Cardiac muscle cell (in vitro differentiated cells and primary cell): Measurements from ENCODE around the gene PACSIN2. TPM values are rescaled to one million over a fixed set of nuclear protein-coding genes. Genes with fewer than 3 reads are reported as not detected.
A peak's percentile ranks its signal among the peaks of the same experiment; 100 is the strongest.

ENCODE experiments used
- DNase-seq, 2 donors: peaks; one replicate each; pipeline versions ENCODE4 v3.0.0 to v3.0.0-alpha.2; 2010 to 2017; ENCODE audit warnings: low read depth in 1 of 2, low spot score in 1 of 2
- H3K27ac ChIP-seq: fragments of 200-600 bp; sonication (generic); 2 replicates; pipeline ENCODE4 v1.5.1; 2016
- H3K27me3 ChIP-seq: fragments of 200-600 bp; sonication (generic); 2 replicates; pipeline ENCODE4 v1.6.0; 2016; ENCODE audit warnings: control low read depth
- H3K36me3 ChIP-seq: fragments of 200-600 bp; sonication (generic); 2 replicates; pipeline ENCODE4 v1.5.1; 2016; ENCODE audit warnings: control low read depth
- H3K4me1 ChIP-seq: fragments of 200-600 bp; sonication (generic); 2 replicates; pipeline ENCODE4 v1.8.1; 2017; ENCODE audit warnings: low read depth, mild to moderate bottlenecking, mixed run types
- H3K4me3 ChIP-seq: fragments of 200-600 bp; sonication (generic); 2 replicates; pipeline ENCODE4 v1.5.1; 2016; ENCODE audit warnings: mild to moderate bottlenecking
- H3K9me3 ChIP-seq: fragments of 200-600 bp; sonication (generic); 2 replicates; pipeline ENCODE4 v1.5.1; 2017; ENCODE audit warnings: low read depth, mild to moderate bottlenecking, control low read depth
- polyA plus RNA-seq: library from polyadenylated mRNA; unstranded; fragments of >200 nt; fragmentation: Nextera tagmentation; extraction: Ambion mirVana; gene quantifications from 2 replicates; pipeline ENCODE4 v1.2.1, GENCODE V29; 2016
- total RNA-seq: library from RNA; depleted of rRNA; stranded (reverse); fragments of >200 nt; gene quantifications from 2 replicates; pipeline ENCODE4 v1.2.3, GENCODE V29; 2016
- TF ChIP-seq, protein P1 (sequence below): IDR thresholded peaks from 2 replicates; pipeline ENCODE4 v1.5.1; 2012; ENCODE audit warnings: low read depth, mild to moderate bottlenecking, low read length

The PACSIN2 gene
- total and polyA plus RNA-seq, 2 experiments from 2014 or later = 67.7 to 70.5 TPM

DNA sequence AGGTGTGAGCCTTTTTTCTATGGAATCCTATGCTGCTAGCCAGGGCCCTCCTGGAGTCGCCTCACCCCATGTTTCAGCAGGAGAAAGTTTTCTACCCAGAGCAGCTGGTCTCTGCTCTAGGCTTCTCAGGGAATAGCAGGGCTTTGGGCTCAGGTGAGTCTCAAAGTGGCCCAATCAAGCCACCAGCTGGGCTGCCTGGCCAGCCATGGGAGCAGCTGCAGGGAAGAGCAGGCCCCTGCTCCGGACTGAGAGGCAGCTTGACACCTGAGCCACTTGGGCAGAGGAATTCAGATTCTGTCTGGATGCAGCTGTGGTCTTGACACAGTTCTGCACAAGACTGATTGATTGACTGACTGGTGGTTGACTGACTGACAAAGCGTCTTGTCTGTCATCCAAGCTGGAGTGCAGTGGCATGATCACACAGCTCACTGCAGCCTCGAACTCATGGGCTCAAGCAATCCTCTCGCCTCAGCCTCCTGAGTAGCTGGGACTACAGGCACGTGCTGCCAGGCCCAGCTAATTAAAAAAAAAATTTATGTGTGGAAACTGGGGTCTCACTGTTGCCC lies 100.4 kb downstream of the PACSIN2 start:
- no peaks in the 10 kb centered on the region for H3K9me3 ChIP-seq
- TF ChIP-seq, protein P1, sequence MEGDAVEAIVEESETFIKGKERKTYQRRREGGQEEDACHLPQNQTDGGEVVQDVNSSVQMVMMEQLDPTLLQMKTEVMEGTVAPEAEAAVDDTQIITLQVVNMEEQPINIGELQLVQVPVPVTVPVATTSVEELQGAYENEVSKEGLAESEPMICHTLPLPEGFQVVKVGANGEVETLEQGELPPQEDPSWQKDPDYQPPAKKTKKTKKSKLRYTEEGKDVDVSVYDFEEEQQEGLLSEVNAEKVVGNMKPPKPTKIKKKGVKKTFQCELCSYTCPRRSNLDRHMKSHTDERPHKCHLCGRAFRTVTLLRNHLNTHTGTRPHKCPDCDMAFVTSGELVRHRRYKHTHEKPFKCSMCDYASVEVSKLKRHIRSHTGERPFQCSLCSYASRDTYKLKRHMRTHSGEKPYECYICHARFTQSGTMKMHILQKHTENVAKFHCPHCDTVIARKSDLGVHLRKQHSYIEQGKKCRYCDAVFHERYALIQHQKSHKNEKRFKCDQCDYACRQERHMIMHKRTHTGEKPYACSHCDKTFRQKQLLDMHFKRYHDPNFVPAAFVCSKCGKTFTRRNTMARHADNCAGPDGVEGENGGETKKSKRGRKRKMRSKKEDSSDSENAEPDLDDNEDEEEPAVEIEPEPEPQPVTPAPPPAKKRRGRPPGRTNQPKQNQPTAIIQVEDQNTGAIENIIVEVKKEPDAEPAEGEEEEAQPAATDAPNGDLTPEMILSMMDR = no peak
- no peak overlapping the region for H3K27ac ChIP-seq
- no peak for DNase-seq
- no peaks in the 10 kb centered on the region for H3K27me3 ChIP-seq
- no peaks in the 10 kb centered on the region for H3K36me3 ChIP-seq
- H3K4me3 ChIP-seq = no peak overlapping the region
- peaks cover 34% of the 10 kb centered on the region for H3K4me1 ChIP-seq

DNA sequence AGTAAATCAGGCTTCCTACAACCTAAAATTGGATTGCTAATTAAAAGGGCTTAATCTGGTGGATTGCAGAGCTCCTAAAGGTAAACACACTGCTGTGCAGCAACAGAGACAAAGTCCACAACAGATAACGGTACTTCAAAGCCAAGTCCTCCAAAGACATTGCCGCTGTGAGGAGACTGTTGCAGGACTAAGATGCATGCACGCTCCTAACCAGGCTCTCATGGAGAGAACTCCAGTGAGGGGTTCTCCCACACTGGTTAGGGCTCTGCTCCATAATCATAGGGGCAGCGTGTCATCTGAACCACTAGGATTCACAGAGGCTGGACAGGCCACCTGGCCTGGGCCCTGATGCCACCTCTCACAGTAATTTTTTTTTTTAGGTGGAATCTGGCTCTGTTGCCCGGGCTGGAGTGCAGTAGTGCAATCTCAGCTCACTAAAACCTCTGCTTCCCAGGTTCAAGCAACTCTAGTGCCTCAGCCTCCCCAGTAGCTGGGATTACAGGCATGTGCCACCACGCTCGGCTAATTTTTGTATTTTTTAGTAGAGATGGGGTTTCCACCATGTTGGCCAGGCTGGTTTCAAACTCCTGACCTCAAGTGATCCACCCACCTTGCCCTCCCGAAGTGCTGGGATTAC lies 101.0 kb downstream of the PACSIN2 start:
- Histone ChIP-seq H3K9me3 (no peaks in the 10 kb centered on the region), H3K36me3 (no peaks in the 10 kb centered on the region), H3K27ac (no peak overlapping the region), H3K4me1 (peaks cover 37% of the 10 kb centered on the region), H3K27me3 (no peaks in the 10 kb centered on the region), H3K4me3 (no peak overlapping the region)
- TF ChIP-seq, protein P1 = no peak
- DNase-seq = no peak

DNA sequence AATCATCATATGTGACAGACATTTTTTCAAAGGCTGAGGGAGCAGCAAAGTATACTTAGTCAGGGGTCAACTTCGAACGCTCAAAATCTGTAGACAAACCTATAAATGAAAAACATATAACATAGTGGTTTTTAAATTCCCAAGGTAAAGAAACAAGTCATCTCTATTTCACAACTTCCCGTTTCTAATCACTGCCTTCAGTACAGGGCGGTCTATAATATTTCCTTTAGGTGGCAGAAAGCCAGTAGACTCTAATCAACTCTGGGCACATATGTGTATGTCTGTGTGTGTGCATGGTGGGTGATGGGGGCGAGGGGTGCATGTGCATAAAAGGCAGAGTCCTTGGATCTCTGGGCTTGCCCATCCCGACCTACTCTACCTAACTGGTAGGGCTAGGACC lies 102.9 kb downstream of the PACSIN2 start:
- H3K9me3 ChIP-seq = no peaks in the 10 kb centered on the region
- H3K36me3 ChIP-seq = no peaks in the 10 kb centered on the region
- H3K4me1 ChIP-seq = peaks cover 55% of the 10 kb centered on the region
- H3K27me3 ChIP-seq = no peaks in the 10 kb centered on the region
- H3K4me3 ChIP-seq = no peak overlapping the region
- H3K27ac ChIP-seq = peak overlapping the region; percentile 9
- DNase-seq = peak in 1 of 2 donors; percentile 40
- TF ChIP-seq, protein P1 = no peak

DNA sequence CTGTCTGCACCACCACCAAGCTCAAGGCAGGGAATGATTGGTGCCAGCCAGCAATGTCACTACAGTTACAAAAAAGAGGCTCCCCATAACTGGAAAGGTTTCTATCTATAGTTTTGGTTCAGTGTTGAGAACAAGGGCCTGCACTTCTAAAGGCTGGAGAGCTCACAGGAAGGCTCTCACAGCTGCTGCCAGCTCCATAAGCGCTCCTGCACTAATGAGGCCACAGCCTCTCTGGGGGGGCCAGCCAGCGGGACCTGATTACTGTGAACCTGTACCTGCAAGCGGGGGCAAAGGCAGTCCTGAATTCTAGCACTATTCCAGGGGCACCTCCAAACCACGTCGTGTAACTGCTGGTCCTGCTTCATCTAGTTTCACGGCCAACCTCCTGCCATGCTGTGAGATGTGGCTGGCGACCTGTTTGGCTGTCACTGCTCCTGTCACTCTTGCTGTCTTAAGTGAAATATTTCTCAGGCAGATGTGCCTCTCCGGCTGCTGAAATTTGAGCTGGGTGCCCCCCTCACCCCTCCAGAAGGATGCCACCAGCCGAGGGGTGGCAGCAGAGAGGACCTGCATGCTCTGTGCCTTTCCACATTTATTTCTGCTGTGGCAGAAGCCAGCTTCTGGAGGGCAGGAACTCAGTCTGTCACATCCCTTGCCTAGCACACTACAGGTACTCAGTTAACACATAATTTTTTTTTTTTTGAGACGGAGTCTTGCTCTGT lies 104.6 kb downstream of the PACSIN2 start:
- no peaks in the 10 kb centered on the region for H3K9me3 ChIP-seq
- H3K27me3 ChIP-seq = no peaks in the 10 kb centered on the region
- peaks cover 56% of the 10 kb centered on the region for H3K4me1 ChIP-seq
- TF ChIP-seq, protein P1 = no peak
- H3K27ac ChIP-seq = peak overlapping the region; percentile 78
- H3K36me3 ChIP-seq = no peaks in the 10 kb centered on the region
- no peak overlapping the region for H3K4me3 ChIP-seq
- DNase-seq = peak in 1 of 2 donors; percentile 49

DNA sequence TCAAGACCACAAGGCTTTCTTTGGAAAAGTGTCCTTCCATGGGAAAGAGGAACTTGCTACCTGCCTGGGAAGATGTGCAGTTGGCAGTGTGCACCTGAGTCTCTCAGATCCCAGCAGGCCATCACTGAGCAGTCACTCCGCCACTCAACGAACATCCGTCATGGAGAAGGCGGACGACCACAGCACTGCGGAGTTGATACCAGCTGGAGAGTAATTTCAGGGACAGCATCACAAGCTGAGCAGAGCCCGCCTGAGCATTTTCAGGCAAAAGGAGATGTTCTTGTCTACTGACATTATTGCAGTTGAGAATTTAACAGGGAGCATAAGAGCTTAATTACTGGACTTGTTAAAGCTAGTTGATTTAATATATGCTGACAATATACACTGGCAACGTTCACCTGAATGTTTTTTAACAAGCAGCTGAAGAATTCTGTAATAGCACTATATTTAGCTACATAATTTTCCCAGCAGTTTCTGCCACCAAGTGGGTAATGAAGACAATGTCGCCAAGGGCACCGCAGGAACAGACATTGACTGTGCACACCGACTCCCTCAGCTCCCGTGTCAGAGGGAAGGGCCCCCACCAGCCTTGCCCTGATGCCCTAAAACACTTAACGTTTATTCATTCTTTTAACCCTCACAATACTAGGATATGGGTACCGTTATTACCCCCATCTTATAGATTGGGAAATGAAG lies 105.4 kb downstream of the PACSIN2 start:
- Histone ChIP-seq H3K4me3 (no peak overlapping the region), H3K9me3 (no peaks in the 10 kb centered on the region), H3K27me3 (no peaks in the 10 kb centered on the region), H3K36me3 (no peaks in the 10 kb centered on the region), H3K27ac (peak overlapping the region; percentile 78), H3K4me1 (peaks cover 61% of the 10 kb centered on the region)
- TF ChIP-seq, protein P1 = no peak
- no peak for DNase-seq
